Cardiac muscle cell (in vitro differentiated cells and primary cell): Measurements from ENCODE around the gene HDAC5. TPM values are rescaled to one million over a fixed set of nuclear protein-coding genes. Genes with fewer than 3 reads are reported as not detected.

Source experiments
- DNase-seq, 2 donors: peaks; one replicate each; pipeline versions ENCODE4 v3.0.0 to v3.0.0-alpha.2; 2010 to 2017; ENCODE audit warnings: low read depth in 1 of 2, low spot score in 1 of 2
- H3K27ac ChIP-seq: fragments of 200-600 bp; sonication (generic); 2 replicates; pipeline ENCODE4 v1.5.1; 2016
- H3K27me3 ChIP-seq: fragments of 200-600 bp; sonication (generic); 2 replicates; pipeline ENCODE4 v1.6.0; 2016; ENCODE audit warnings: control low read depth
- H3K36me3 ChIP-seq: fragments of 200-600 bp; sonication (generic); 2 replicates; pipeline ENCODE4 v1.5.1; 2016; ENCODE audit warnings: control low read depth
- H3K4me1 ChIP-seq: fragments of 200-600 bp; sonication (generic); 2 replicates; pipeline ENCODE4 v1.8.1; 2017; ENCODE audit warnings: low read depth, mild to moderate bottlenecking, mixed run types
- H3K4me3 ChIP-seq: fragments of 200-600 bp; sonication (generic); 2 replicates; pipeline ENCODE4 v1.5.1; 2016; ENCODE audit warnings: mild to moderate bottlenecking
- H3K9me3 ChIP-seq: fragments of 200-600 bp; sonication (generic); 2 replicates; pipeline ENCODE4 v1.5.1; 2017; ENCODE audit warnings: low read depth, mild to moderate bottlenecking, control low read depth
- CTCF ChIP-seq: IDR thresholded peaks from 2 replicates; pipeline ENCODE4 v1.5.1; 2012; ENCODE audit warnings: low read depth, mild to moderate bottlenecking, low read length
- polyA plus RNA-seq: library from polyadenylated mRNA; unstranded; fragments of >200 nt; fragmentation: Nextera tagmentation; extraction: Ambion mirVana; gene quantifications from 2 replicates; pipeline ENCODE4 v1.2.1, GENCODE V29; 2016
- total RNA-seq: library from RNA; depleted of rRNA; stranded (reverse); fragments of >200 nt; gene quantifications from 2 replicates; pipeline ENCODE4 v1.2.3, GENCODE V29; 2016

Gene HDAC5
- total and polyA plus RNA-seq, 2 experiments from 2014 or later: 94.1 to 300 TPM

GRCh38 chr17:44119798-44120197 is 3.6 kb downstream of the HDAC5 start:
- no peak for DNase-seq
- TF ChIP-seq CTCF: no peak
- no peak overlapping the region for H3K4me3 ChIP-seq
- H3K27ac ChIP-seq: no peak overlapping the region
- no peaks in the 10 kb centered on the region for H3K27me3 ChIP-seq
- H3K36me3 ChIP-seq: no peaks in the 10 kb centered on the region
- H3K4me1 ChIP-seq: peaks cover 35% of the 10 kb centered on the region
- no peaks in the 10 kb centered on the region for H3K9me3 ChIP-seq

DNA sequence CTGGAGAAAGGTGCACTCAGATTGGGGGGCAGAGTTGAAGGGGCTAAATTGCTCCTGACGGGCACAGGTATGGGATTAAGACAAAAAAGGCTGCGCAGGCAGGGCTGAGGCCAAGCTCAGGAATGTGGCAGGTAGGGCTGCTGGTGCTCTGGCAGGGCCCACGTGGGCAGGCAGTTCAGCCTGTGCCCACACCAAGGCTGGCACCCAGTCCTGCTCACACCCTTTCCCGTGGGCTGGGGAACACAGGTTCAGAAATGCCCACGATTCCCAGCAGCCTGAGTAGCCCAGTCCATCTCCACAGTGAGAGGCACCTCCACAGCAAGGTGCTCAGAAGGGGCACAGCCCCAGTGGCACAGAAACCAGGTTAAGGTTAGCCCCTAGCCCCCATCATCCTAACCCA is 4.4 kb downstream of the HDAC5 start:
- H3K27ac ChIP-seq: no peak overlapping the region
- H3K9me3 ChIP-seq: no peaks in the 10 kb centered on the region
- DNase-seq: no peak
- no peak overlapping the region for H3K4me3 ChIP-seq
- TF ChIP-seq CTCF: no peak
- H3K36me3 ChIP-seq: no peaks in the 10 kb centered on the region
- H3K27me3 ChIP-seq: no peaks in the 10 kb centered on the region
- peaks cover 41% of the 10 kb centered on the region for H3K4me1 ChIP-seq

GRCh38 chr17:44118427-44119050 is 4.9 kb downstream of the HDAC5 start:
- Histone ChIP-seq H3K27me3 (no peaks in the 10 kb centered on the region), H3K27ac (no peak overlapping the region), H3K4me3 (no peak overlapping the region), H3K4me1 (peaks cover 46% of the 10 kb centered on the region), H3K36me3 (no peaks in the 10 kb centered on the region), H3K9me3 (no peaks in the 10 kb centered on the region)
- TF ChIP-seq CTCF: no peak
- DNase-seq: no peak

DNA sequence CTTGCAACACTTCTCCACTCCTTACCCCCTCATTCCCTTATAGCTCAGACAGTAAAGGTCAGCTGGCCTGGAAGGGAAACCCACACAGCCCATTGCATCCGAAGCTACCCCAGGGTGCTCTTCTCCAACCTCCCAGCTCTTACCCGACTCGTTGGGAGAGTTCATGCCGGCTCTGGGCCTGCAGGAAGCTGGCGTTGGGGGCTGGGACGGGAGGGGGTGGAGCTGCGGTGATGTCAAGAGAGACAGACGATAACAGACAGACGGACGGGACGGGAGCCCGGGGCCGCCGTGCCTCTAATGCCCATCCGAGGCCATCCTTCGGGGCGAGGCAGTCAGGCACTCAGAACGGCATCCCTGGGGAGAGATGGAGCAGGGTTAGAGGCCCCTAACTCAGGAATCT is 6.1 kb downstream of the HDAC5 start:
- no peak overlapping the region for H3K27ac ChIP-seq
- H3K4me1 ChIP-seq: peaks cover 55% of the 10 kb centered on the region
- H3K9me3 ChIP-seq: no peaks in the 10 kb centered on the region
- no peaks in the 10 kb centered on the region for H3K27me3 ChIP-seq
- DNase-seq: no peak
- no peak overlapping the region for H3K4me3 ChIP-seq
- TF ChIP-seq CTCF: no peak
- no peaks in the 10 kb centered on the region for H3K36me3 ChIP-seq

DNA sequence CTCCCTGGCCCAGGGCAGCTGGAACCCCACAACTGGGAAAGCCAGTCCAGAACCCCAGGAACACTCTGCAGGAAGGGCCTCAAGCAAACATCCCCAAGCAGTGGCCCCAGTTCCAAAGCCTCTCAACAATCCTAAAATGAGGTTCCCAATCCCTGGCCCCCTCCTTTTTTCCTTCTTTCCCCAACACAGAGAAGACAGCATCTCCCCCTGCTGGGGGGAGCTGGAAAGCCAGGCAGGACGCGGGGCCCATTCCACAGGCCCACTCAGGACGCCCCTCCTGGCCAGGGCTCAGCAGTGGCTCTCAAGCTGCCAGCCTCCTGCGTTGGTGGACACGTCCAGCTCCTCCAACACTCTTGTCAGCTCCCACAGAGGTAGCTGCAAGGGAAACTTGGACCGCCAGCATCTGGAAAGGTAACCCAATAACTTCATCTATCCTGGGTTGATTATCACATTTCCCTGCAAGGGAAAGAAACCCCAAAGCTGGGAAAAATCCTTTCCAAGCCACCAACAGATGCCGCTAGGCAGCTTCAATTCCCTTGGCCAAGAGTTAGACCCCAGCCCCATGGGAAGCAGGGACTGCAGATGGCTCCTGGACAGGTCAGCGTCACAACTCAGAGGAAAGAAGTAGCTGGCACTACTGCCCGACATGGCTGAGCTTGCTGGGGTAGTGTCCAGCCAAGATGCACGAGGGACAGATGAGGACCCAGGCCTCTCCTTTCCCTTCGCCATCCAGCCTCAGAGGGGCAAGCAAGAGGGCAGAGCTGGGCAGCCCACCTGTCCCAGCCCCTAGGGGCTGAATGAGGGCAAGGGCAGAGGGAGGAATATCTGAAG is 7.6 kb downstream of the HDAC5 start:
- no peaks in the 10 kb centered on the region for H3K27me3 ChIP-seq
- H3K9me3 ChIP-seq: no peaks in the 10 kb centered on the region
- TF ChIP-seq CTCF: peak; percentile 85
- no peaks in the 10 kb centered on the region for H3K36me3 ChIP-seq
- H3K4me1 ChIP-seq: peaks cover 48% of the 10 kb centered on the region
- no peak overlapping the region for H3K4me3 ChIP-seq
- H3K27ac ChIP-seq: peak overlapping the region; percentile 20
- DNase-seq: peak; percentile 54 to 61
